Stimulated activated CD8-positive, alpha-beta memory T cell treated with anti-CD3 and anti-CD28 coated beads, Interleukin-4, amount 100 ng/mL, for 48 hours (primary cell): ENCODE data around the gene NRG3.
"Not testable (repeated sequence)": the region's sequence is repeated elsewhere in the genome, so short reads cannot be mapped to it uniquely, and the experiment has no call there.

Experiments
- DNase-seq: peaks from one replicate; pipeline ENCODE4 v3.0.0-alpha.2; 2020

The NRG3 gene

DNA sequence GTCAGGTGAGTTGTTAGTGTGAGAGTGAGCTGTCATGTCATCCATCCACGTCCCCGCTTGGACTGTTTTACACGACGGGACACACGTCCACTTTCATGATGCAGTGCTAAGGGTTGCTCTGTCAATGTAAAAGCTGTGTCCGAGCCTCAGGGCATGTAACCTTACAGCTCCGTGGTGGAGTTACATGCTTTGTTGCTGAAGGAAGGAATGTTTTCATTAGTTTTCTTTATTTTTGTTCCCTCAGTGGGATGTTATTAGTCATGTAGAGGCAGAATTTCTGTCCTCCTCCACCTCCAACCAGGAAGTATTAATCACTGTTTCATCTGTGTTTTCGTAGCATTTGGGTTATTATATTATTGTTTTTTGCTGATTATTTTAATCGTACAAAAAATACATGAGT is 88.6 kb downstream of the NRG3 start:
- DNase-seq, result no peak

DNA sequence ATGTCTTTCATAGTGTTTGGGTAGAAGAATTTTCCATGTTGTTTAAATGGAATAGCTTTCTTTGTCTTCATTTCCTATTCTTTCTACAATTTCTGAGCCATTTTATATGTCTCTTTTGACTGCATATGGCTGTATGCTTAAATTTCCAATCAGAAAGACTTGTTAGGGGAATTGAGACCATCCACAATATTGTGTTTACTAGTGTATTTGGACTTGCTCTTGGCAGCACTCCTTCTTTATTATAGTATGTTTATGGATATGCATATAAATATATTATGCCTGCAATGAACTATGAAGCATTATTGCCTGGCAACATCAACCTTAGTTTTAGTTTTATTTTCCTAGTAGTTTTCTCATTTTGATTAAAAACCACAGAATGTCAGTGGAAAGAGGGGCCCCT is 92.7 kb downstream of the NRG3 start:
- DNase-seq, result no peak

DNA sequence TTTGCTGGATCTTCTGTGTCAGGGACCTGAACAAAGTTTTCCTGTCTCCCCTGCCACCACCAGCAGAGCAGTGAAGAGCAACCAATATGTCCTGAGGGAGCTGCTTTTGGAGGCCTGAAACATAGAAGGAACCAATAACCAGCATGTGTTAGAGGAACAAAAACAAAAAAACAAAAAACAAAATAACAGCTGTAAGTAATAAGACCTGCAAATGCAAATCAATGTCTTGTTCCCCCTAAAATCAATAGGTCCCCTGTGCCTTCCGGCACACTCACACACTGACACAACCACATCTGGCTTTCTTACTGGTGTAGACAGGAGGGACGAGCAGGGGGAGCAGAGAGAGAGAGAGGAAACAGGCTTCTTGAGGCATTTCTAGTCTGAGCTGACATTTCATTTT is 94.1 kb downstream of the NRG3 start:
- DNase-seq, result no peak

DNA sequence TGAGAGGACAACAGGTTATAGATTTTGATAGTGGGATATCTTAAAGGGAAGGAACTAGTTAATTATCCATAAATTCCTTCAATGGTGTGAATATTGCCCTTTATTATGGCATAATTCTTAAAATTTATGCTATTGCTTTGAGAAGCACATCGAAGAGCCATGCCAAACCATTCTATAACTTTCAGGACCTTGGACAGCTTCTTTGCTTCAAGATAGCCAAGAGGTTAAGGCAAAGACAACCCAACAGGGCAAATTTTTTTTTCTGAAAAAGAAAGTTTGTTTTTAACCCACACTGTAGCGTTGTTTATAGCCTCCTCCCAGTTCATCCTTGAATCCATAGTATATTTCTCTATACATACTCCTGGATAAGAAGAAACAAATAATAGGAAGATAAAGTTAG is 103.2 kb downstream of the NRG3 start:
- no peak for DNase-seq

DNA sequence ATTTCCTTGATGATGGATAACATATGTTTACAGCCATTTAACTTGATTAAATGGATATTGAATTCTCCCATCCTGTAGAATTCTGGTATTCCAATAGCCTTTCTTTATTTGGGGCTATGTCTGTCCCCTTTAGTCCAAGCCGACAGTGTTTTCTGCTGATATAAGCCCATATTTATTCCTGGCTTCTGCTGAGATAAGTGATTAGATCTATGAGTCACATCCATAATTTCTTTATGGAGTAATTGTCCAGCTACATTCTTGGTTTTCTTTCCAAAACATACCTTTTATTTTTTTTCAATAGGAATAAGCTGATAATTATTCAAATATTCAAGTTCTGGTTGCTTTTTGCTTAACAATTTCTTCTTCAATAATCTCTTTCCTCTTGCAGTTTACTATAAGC is 106.7 kb downstream of the NRG3 start:
- DNase-seq, result no peak

DNA sequence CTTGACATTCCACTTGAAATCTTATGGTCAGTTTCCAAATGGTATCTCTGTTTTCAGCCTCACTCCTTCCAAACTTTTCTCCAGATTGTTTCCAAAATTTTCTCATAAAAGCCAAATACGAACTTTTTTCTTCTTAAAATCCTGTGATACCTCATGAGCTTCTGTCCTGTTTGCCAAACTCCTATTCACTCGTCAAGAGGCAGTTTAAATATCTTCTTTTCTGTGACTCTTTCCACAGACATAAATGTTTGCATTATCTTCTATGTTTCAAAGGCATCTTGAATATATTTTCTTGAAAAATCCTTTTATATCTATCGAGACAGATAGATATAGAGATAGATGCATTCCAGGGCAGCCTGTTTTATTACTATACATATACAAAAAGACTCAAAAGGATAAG is 109.4 kb downstream of the NRG3 start:
- DNase-seq, result no peak

DNA sequence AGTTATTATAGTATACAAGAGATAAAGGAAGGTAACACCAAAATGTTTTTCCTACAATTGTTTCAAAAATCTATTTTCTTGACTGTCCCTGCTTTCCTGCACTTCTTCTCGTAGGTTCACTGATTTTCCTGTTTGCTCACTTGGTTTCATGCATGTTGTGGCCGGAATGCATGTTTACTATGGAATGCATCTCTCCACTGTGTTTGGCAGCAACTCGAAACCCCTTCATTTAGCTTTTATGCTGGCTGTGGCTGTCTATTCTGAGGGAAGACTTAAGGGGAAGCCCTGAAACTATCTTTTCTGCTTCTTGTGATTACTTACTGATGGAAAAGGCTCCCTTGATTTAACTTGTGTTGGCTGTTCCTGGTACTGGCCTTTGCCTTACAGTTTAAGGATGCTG is 120.3 kb downstream of the NRG3 start:
- DNase-seq, result no peak

DNA sequence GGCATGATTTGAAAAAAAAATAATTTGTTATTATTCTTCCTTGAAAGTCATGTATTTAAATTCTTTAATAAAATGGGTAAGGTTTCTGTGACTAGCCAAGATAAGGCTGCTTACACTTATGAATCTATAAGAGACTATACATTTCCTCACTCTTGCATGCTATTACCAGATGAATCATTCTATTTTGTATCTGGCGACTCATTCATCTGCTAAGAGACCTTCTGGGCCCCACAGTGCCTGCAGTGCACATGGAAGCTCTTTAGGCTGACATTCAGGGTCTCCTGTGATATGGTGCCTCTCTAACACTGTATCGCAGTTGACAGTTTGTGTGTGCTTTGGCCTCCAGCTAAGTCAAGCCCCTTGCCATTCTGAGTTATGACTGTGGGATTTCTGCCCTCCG is 121.9 kb downstream of the NRG3 start:
- no peak for DNase-seq

DNA sequence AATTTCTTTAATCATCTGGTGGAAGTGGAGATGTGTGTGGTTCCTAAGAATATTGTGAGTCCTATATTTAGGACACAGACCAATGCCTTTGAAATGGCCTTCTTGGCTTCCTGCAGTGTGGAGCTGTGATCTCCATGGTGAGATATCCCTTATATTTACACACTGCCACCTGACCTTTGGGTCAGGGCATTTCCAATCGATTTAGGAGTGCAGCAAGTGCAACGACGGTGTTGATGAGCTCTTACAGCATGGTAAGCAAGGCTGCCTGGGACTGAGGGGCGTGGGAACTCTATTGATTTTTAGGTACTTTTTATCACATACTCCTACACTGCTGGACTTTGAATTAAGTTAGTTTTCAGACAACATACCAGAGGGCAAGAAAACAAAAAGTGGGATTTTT is 146.0 kb downstream of the NRG3 start:
- DNase-seq, result no peak

DNA sequence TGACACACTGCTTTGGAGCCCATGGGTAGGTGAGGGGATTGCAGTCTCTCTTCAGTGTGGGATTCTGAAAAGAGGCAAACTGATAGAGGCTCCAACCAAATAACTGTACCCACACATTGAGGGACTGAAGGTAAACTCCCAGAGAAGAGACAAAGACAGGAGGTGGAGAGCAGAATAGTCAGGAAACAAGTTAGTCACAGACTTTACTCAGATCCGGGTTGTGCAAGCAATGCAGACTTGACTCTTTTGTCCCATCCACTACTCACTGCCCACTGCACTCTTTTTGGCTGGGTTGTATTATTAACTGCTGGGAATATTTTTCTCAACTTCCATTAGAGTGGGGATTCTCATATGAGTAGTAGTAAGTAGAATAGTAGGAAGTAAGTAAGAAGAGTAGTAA is 152.7 kb downstream of the NRG3 start:
- DNase-seq, result no peak

DNA sequence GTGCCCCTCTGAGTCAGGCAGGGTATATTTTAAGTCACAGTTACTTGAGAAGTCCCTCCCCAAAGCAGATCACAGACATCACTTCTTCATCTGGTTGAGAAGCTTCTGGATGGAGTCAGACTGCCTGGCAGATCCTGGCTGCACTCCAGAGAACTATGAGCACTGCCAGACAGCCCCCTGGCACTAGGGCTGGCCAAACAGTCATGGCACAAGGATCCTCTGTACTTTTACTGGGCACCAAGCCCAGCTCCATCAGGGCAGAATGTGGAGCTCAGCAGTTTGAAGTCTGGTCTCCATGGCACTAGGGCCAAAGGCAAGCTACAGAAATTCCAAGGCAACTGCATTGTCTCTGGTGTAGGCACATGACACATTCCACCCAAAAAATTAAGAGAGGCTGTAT is 162.1 kb downstream of the NRG3 start:
- no peak for DNase-seq

DNA sequence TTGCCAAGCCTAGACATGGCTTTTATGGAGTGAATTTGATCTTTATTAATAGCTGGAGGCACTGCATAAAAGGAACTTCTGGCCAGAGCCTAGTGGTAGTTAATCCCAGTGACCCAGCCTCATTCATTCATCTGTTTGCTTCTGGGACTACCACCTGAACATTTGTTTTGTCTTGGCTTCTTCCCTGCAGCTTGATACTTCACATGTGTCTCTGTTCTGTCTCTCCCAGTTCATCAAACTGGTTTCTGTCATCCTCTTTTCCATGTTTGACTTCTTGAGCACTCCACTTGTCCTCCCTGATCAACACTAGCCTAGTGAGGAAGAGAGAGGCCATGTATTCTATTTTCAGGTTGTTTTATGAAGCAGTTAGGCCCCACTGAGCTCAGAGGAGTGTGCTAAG is 163.6 kb downstream of the NRG3 start:
- DNase-seq, result no peak

DNA sequence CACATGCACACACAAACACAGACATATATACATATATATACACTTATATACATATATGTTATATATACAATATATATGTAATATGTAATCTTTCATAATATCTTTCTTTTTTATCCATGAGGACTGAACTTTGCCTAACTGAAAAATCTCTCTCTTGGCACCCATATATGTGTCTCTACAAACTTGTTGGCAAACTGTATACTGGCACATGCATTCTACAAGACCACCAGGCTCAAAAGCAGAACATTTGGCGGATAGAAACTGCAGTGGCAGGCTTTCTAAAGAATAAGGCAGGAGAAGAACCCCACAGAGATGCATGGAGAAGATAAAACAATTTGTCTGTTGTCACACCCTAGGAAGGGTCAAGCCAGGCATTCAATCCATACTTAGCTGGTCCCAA is 165.3 kb downstream of the NRG3 start:
- no peak for DNase-seq

DNA sequence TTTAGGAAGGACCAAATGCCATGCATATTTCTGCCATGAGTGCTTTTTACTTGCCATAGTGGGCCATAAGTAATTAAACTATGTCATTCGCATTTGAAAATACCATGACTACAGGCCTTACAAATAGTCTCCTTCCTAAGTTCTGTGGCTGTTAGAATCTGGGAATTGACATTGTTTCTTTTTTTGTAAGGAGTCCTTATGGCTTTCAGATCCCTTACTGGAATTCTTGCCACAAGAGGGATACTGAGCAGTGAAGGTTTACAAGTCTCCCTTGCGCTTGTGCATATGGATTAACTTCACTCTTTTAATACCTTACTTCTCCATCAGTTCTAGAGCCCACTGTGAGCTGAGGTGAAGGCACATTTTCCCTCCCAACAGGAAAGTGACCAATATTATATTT is 166.0 kb downstream of the NRG3 start:
- no peak for DNase-seq

DNA sequence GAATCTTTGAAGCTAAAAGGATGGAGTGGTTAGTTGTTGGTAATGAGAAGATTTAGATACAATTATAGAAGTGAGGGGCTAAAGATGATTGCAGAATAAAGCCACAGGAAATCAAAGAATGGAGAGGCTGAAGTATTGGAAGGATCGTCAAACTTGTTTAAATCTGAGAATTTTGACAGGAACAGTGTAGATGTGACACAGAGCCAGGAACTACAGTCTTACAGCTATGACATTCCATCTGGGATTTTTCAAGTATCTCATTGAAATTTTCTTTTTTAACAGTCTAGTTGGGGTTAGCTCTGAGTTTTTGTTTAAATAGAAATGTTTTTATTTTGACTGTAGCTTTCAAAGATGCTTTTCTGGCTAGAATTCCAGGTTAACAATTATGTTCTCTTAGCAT is 181.4 kb downstream of the NRG3 start:
- DNase-seq, result no peak

DNA sequence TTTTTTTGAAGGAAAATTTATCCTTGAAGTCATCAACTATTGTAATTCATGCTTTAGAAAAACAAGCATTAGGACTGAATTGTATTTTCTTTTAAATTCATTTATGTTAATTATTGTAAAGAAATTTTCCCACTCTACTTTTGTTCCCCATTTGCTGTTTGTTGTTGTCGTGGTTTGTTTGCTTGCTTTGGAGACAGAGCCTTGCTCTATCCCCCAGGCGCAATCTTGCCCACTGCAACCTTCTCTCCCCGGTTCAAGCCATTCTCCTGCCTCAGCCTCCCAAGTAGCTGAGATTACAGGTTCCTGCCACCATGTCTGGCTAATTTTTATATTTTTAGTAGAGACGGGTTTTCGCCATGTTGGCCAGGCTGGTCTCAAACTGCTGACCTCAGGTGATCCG is 192.2 kb downstream of the NRG3 start:
- not testable (repeated sequence) for DNase-seq

DNA sequence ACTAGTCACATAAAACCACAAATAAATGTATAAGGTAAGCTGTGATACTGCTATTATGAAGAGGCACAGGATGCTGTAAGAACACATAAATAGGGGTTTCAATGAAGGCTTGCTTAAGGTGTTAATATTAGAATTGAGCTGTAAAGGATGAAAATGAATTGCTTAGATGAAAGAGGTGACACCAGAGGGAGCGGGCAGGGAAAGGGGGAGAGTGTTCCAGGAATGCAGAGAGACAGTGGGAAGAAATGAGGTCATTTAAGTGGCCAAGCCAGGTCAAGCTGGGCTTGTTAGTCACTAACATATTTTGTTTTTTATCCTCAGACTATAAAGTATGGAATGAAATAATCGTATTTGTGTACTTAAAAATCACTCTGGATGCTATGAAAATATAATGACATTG is 193.5 kb downstream of the NRG3 start:
- DNase-seq, result no peak

DNA sequence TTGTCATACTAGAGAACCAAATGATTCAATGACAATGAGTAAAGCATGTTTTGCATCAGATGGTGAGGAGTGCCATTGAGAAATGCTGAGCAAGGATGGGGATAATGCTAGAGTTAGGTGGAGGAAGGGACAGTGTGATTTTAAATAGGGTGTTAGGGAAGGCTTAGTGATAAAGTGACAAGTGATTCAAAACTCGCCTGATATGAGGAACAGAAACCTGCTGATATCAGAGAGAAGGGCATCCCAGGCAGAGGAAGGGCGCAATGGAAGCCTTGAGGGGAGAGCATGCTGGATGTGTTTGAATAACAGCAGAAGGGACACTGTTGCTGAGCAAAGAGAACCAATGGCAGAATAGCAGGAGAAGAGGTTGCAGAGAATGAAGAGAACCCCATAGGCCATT is 196.2 kb downstream of the NRG3 start:
- DNase-seq, result no peak

DNA sequence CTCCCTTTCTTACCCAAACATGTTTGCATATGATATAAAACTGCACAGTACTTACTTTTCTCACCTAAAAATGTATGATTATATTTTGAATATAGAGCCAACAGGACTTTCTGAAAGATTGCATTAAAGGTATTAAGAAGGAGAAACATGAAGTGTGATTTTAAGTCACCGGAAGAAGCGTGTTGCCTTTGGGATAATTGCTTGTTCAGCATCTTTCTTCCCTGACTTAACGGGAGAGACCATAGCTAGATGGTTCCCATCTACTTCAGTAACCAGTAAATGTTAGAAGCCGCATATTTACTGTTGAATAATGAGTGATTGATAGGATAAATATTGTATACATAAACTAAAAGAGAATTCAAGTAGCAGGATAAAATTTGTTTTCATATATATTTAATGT is 197.1 kb downstream of the NRG3 start:
- no peak for DNase-seq

DNA sequence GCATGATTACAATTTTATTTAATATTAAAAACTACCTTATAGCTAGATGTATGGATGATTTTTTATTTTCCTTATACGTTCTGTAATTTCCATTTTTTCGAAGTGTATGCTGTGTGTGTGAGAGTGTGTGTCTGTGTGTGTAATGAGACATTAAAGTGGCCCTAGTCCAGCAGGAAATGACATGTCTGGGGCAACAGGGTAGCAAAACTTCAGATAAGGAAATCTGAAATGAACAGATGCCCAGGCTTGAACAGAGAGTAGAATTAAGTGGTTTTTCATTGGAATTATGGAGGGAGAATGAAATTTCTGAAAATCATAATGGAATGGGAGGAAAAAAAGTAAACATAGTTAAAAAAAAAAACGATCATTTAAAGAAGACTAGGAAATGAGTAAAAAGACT is 200.6 kb downstream of the NRG3 start:
- no peak for DNase-seq

DNA sequence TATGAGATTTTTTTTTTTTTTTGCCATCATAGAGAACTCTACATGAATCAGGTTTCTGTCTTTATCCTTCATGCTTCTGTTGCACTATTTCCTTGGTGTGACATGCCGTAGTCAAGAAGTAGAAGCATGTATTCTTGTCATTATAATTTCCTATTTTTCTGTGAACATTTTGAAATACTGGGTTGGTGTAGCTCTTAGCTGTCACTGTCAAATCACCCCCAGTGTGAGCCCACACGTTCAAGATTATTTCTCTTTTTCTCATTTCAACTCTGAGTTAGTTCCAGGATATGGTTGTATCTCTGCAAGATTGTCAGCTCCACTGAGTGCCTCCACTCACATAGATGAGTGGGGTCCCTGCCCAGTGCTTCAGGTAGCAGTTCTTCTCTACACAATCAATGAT is 209.5 kb downstream of the NRG3 start:
- DNase-seq, result no peak

DNA sequence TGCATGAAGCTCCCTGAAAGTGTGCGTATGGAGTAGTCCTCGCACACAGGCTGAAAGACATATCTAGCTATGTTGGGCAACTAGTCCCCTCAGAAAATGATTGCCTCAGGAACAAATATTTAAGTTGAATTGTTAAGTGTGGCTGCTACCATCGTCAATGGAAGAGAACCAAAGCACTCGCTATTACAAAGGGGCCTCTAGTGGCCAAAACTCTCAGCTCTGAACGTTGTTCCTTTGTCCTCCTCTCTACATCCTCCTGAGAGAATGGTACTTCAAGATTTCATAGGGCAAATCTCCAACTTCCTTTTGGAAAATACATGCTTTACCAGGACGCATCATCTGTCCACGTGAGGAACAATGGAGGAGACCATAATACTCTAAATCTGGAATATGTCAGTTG is 209.9 kb downstream of the NRG3 start:
- no peak for DNase-seq

DNA sequence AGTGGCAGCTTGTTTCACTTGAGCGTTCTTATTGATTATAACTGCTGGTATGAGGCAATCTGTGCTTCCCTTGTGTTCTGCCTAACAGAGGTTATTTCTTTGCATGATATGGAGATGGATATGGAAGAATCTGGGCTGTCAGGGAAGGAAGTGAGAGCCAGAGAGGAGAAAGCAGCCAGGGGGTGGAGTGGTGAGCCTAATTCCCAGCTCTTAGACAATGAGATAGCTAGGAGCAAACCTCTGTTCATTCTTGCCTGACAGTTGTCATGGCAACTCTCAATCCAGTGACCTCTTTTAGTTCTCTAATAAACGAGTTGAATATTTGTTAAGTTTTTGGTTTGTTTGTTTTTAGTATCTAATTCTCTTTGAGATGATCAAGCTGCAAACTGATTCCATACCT is 214.3 kb downstream of the NRG3 start:
- DNase-seq, result no peak

DNA sequence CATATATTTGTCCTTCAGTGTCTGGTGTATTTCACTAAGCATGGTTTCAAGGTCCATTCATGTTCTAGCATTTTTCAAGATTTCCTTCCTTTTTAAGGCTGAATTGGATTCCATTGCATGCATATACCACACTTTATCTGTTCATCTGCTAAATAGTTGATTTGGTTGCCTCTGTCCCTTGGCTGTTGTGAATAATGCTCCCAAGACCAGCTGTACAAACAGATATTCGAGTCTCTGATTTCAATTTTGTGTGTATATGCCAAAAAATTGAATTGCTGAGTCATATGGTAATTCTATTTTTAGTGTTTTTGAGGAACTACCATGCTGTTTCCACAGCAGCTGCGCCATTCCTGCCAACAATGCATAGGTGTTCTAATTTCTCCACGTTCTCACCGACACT is 216.4 kb downstream of the NRG3 start:
- no peak for DNase-seq

DNA sequence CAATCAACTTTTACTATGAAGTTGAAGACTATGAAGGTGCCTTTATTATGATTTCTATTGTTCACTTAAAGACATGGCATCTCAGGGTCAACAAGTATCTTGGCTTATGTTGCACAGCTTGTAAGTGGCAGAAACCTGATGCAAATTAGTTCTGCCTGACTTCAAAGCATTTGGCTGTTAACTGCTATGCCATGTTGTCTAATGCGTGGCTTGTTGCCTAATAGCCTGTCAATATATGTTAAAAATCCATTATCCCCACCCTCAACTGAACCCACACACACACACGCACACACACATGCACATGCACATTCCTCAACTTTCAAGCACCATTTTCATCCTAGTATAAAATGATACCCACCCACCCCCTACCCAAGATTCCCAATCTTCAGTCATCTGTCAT is 217.1 kb downstream of the NRG3 start:
- no peak for DNase-seq

DNA sequence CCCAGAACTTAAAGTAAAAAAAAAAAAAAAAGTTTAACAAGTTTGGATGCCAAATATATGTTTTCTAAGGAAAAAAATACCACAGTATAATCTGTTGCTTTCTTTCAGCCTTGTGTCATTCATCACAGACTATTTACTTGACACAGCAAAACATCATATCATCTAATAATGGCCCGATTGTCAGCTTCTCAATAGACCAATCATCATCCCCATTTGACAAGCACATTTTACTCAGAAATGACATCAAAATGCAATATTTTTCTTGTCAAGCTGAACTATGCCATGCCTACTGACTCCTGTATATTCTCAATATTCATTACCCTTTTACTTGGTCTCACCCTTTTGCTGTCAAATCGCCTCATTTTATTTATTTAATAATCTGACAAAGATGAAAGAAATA is 249.7 kb downstream of the NRG3 start:
- DNase-seq, result no peak

DNA sequence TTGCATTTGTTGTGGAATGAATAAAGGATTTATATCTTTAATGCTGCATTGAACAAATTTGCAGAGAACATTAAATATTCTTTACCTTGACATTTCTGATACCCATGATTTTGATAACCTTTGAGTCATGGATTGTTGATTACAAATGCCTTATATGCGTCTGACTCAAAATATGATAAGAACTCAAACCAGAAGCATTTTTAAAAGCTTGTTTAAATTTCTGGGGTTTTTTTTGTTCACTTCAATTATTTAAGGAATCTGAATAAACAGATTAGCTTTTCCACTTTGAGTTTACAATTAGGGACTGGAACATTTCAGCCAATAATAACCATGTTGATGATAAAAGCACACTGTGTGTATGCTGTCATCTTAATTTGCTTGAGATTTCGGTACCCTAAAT is 253.5 kb downstream of the NRG3 start:
- DNase-seq, result no peak
